GM12864 (cell line): Measurements from ENCODE around the gene ERBB4.

Experiments used
- DNase-seq: peaks from one replicate; pipeline ENCODE4 v3.0.0-alpha.2; 2011; ENCODE audit warnings: low read depth
- H3K4me3 ChIP-seq: 2 replicates; pipeline ENCODE4 v1.5.1; 2011; ENCODE audit warnings: mild to moderate bottlenecking, low read depth, low read length, control low read depth
- CTCF ChIP-seq: IDR thresholded peaks from 2 replicates; pipeline ENCODE4 v1.5.1; 2011; ENCODE audit warnings: low read depth, mild to moderate bottlenecking, moderate library complexity, low read length, control low read depth, inconsistent platforms; ENCODE audit errors: missing control alignments

ERBB4 gene

GRCh38 chr2:211864328-211864727, 674.3 kb downstream of the ERBB4 start:
- no peak for TF ChIP-seq CTCF
- H3K4me3 ChIP-seq: no peak overlapping the region
- no peak for DNase-seq

- DNase-seq: no peak
- no peak for TF ChIP-seq CTCF
- no peak overlapping the region for H3K4me3 ChIP-seq
Measured at GRCh38 chr2:211860224-211860623, 678.4 kb downstream of the ERBB4 start.

- H3K4me3 ChIP-seq: no peak overlapping the region
- DNase-seq: no peak
- TF ChIP-seq CTCF: peak; percentile 18
Measured at GRCh38 chr2:211854832-211855231, 683.8 kb downstream of the ERBB4 start.

GRCh38 chr2:211846714-211847113, 691.9 kb downstream of the ERBB4 start:
- no peak overlapping the region for H3K4me3 ChIP-seq
- TF ChIP-seq CTCF: no peak
- no peak for DNase-seq

- DNase-seq: no peak
- H3K4me3 ChIP-seq: no peak overlapping the region
- no peak for TF ChIP-seq CTCF
Measured at GRCh38 chr2:211846036-211846400, 692.6 kb downstream of the ERBB4 start.

GRCh38 chr2:211845338-211846035, 693.1 kb downstream of the ERBB4 start:
- no peak overlapping the region for H3K4me3 ChIP-seq
- DNase-seq: no peak
- TF ChIP-seq CTCF: no peak

GRCh38 chr2:211837706-211838105, 700.9 kb downstream of the ERBB4 start:
- TF ChIP-seq CTCF: no peak
- no peak for DNase-seq
- H3K4me3 ChIP-seq: no peak overlapping the region
